Lower leg skin (tissue), 4 donors: Measurements from ENCODE around the gene SLC9A3. TPM values are rescaled to one million over a fixed set of nuclear protein-coding genes. Genes with fewer than 3 reads are reported as not detected.

Experiments used
- DNase-seq, 2 donors: peaks; one replicate each; pipeline ENCODE4 v3.0.0-alpha.2; 2019; ENCODE audit warnings: low spot score in 2 of 2
- H3K4me3 ChIP-seq: fragments of 200-600 bp; sonication (generic); 2 replicates; pipeline ENCODE4 v1.5.1; 2017; ENCODE audit warnings: mild to moderate bottlenecking, low read depth; ENCODE audit not compliant: poor library complexity, severe bottlenecking
- CTCF ChIP-seq, 3 donors: fragments of 450-650 bp; IDR thresholded peaks; one replicate each; pipeline ENCODE4 v1.5.1; 2016; ENCODE audit warnings: antibody characterized with exemption in 3 of 3, mild to moderate bottlenecking in 3 of 3, moderate library complexity in 2 of 3
- POLR2A ChIP-seq, 2 donors: fragments of 450-650 bp; IDR thresholded peaks; one replicate each; pipeline ENCODE4 v1.6.1; 2016 to 2017; ENCODE audit warnings: antibody characterized with exemption in 2 of 2, mild to moderate bottlenecking in 1 of 2, moderate library complexity in 1 of 2
- WGBS, 2 donors: methylation state at CpG; one replicate each; pipeline ENCODE4 v1.1.5; 2018; 5-methylcytosine and 5-hydroxymethylcytosine counted together
- intact Hi-C: fragments of 100-400 bp; cut with DNase I; formaldehyde crosslinking; loops from one replicate; pipeline ENCODE4 v1.15.0; 2023; ENCODE audit warnings: low total_unique reads
- total RNA-seq, 4 donors: library from RNA; depleted of rRNA; stranded (reverse); fragments of >200 nt; gene quantifications; one replicate each; pipeline ENCODE4 v1.1.0, GENCODE V29; 2016

The SLC9A3 gene
- total RNA-seq, 4 donors from 2014 or later = 4.8 to 7.1 (median 5.8) TPM

GRCh38 chr5:446066-446882 lies 78.0 kb downstream of the SLC9A3 start:
- peak in 1 of 2 donors; percentile 79 for DNase-seq
- intact Hi-C loops = no loop called here
- WGBS, 2 donors = 79 to 84% methylated on average over 19 of the region's 19 CpGs
- no peak for TF ChIP-seq CTCF (IDR thresholded peaks at IDR 0.05)
- no peak for TF ChIP-seq POLR2A (IDR thresholded peaks at IDR 0.05)
- H3K4me3 ChIP-seq = no peak overlapping the region

DNA sequence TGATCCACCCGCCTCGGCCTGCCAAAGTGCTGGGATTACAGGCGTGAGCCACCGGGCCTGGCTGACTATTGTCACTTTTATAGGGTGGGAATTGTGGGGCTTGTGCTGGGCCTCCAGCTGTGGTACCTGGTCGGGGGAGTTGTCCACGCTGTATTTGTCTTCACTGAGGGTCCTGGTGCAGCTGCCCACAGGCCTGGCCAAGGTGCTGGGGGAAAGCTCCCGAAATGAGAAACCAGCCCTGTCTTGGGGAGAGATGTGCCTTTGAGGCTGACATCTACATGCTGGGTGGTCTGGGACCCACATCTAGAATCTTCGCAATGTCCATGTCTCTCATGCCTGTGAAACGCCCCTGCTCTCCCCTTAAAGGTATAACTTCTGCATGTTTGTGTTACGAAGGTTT lies 78.7 kb downstream of the SLC9A3 start:
- intact Hi-C loops = no loop called here
- H3K4me3 ChIP-seq = no peak overlapping the region
- peak in 1 of 2 donors; percentile 52 for DNase-seq
- TF ChIP-seq CTCF (IDR thresholded peaks at IDR 0.05) (no peak), POLR2A (IDR thresholded peaks at IDR 0.05) (no peak)
- WGBS, 2 donors = 91 to 95% methylated on average over 10 of the region's 10 CpGs

DNA sequence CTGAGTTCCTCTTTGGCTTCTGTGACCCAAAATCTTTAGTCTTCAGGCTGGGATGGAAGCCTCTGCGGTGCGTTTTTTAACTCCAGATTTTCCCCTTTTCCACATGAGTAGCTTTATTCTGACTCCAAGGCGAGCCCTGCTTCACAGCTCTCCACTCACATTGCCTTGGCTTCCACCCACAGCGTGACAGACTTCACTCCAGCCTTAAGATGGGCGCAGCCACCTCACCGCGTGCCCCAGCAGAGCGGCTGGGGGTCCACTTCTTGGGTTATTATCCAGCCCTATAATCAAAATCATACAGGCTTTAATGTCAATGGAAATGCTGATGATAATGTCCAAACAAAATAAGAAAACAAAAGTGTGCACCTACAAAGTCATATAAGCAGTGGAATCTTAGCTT lies 80.0 kb downstream of the SLC9A3 start:
- intact Hi-C loops = no loop called here
- no peak for DNase-seq
- TF ChIP-seq CTCF (IDR thresholded peaks at IDR 0.05) (no peak), POLR2A (IDR thresholded peaks at IDR 0.05) (no peak)
- 68 to 70% methylated on average over 8 of the region's 8 CpGs for WGBS, 2 donors
- H3K4me3 ChIP-seq = no peak overlapping the region

GRCh38 chr5:443239-444151 lies 80.8 kb downstream of the SLC9A3 start:
- intact Hi-C loops = no loop called here
- H3K4me3 ChIP-seq = peak overlapping the region; percentile 63
- DNase-seq = peak in 1 of 2 donors; percentile 89
- TF ChIP-seq CTCF (IDR thresholded peaks at IDR 0.05) (no peak), POLR2A (IDR thresholded peaks at IDR 0.05) (no peak)
- WGBS, 2 donors = 13 to 20% methylated on average over 31 to 44 of the region's 62 CpGs

- peak within 1 kb of the TSS; percentile 63 for H3K4me3 ChIP-seq
- intact Hi-C loops = no loop called here
- peak in 1 of 2 donors; percentile 10 for TF ChIP-seq POLR2A (IDR thresholded peaks at IDR 0.05)
- TF ChIP-seq CTCF (IDR thresholded peaks at IDR 0.05) = no peak
- 3% methylated on average over 50 to 59 of the region's 73 CpGs for WGBS, 2 donors
- DNase-seq = peak in 1 of 2 donors; percentile 92
Observed at GRCh38 chr5:442335-443238, 81.7 kb downstream of the SLC9A3 start, which contains the start of gene EXOC3. TSS of gene EXOC3 (plus strand) at chr5:443176. CDS start at chr5:446206, 3,030 bp downstream.
